Measurements from ENCODE around the gene OR51G1. TPM values are rescaled to one million over a fixed set of nuclear protein-coding genes. Genes with fewer than 3 reads are reported as not detected.
"Not testable (repeated sequence)": the region's sequence is repeated elsewhere in the genome, so short reads cannot be mapped to it uniquely, and the experiment has no call there.

The OR51G1 gene
- not detected for polyA plus RNA-seq (ENCODE audit: insufficient read length in 3 of 3)
- long read RNA-seq, donor 1 = 0 reads
- long read RNA-seq, donor 2 = 0 reads
- long read RNA-seq, donor 3 = 0 reads
- long read RNA-seq, donor 4 = 0 reads
- long read RNA-seq, donor 5 = 0 reads
- long read RNA-seq, donor 6 = 0 reads
- long read RNA-seq, donor 7 = 0 reads
- long read RNA-seq, donor 8 = 0 reads
- long read RNA-seq, donor 9 = 0 reads
- long read RNA-seq, donor 10 = 0 reads
- long read RNA-seq, donor 11 = 0 reads
- long read RNA-seq, donor 12 = 0 reads
- long read RNA-seq, donor 13 = 0 reads
- long read RNA-seq, donor 14 = 0 reads
- long read RNA-seq, donor 15 = 0 reads
- long read RNA-seq, donor 16 = 0 reads

DNA sequence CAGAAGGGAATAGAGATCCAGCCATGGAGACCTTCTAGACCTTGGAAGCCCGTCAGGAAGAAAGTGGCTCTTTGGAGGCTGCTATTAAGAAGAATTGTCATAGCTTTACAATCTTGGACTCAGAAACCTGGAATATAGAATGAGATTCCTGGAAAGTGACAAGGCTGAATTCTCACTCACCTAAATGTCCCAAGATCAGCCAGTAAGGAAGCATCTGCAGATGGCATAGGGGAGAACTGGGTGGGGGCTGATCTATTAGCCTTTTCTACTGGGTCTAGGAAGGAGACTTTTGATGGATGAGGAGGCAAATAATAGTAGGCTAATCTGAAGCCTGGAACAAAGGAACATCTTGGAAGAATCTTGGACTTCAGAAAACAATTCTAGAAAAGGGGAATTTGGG, at the start of gene OR51G1:
OR51G1 (minus strand) TSS at position 101 of the 400 bp plus-strand sequence; CDS start at position 101, 0 bp downstream.
- no peak for DNase-seq

DNA sequence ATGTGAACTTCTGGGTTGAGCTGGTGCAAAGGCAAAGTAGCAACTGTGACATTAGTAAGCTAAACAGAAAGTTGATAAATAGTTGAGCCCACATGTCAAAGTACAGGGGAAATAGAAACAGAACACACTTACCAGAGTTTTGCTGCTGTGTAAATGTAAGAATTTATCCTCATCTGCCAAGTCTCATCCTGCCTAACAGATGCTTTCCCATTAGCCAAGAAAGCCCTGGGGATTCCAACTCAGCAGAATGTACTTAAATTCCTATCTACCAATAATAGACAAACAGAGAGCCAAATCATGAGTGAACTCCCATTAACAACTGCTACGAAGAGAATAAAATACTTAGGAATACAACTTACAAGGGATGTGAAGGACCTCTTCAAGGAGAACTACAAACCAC, 38.7 kb upstream of the OR51G1 start:
- no peak for DNase-seq

DNA sequence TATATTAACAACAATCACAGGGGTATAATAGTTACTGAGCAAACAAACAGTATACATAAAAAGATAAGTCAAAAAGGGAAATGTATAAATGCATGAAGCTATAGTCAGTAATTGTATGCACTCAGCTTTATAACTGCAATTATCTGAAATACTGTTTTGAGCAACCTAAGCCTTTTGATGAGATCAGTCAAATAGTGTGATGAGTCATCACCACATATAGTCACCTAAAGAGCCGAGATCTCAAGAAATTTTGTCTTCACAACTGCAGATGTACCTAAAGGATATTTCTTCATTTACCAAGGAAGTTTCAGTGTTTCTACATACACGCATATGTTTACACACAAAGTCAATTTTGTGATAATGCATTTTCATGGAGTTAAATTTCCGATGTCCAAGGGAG, 36.7 kb upstream of the OR51G1 start:
- no peak for DNase-seq

- no peak for DNase-seq
Observed at GRCh38 chr11:4957396-4957795, 33.3 kb upstream of the OR51G1 start.

DNA sequence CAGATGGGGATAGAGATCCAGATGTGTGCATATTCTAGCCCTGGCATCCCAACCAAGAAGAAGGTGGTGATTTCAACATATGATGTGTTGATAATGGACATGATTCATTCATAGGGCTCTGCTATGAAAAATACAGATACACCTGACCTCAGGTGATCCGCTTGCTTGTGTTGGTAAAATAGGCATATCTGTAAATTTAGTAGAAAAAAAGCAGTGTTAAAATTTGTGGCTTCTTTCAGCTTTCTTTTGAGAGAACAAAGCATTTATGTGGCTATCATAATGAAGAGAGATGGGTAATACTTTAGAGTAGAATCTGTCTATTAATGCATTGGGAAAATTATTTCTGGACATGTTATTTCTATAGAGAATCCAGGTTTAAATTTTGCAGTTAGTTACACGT, 31.5 kb upstream of the OR51G1 start, which contains the start of gene OR51A2:
OR51A2 (minus strand) TSS at position 101 of the 400 bp plus-strand sequence; CDS start at position 101, 0 bp downstream.
- DNase-seq = not testable (repeated sequence)

GRCh38 chr11:4947505-4947904, 23.4 kb upstream of the OR51G1 start, which contains the start of gene OR51A4:
TSS of gene OR51A4 (minus strand) at chr11:4947605. CDS start at chr11:4947100, 505 bp downstream.
- no peak for DNase-seq

GRCh38 chr11:4936745-4937144, 12.6 kb upstream of the OR51G1 start:
- no peak for DNase-seq

DNA sequence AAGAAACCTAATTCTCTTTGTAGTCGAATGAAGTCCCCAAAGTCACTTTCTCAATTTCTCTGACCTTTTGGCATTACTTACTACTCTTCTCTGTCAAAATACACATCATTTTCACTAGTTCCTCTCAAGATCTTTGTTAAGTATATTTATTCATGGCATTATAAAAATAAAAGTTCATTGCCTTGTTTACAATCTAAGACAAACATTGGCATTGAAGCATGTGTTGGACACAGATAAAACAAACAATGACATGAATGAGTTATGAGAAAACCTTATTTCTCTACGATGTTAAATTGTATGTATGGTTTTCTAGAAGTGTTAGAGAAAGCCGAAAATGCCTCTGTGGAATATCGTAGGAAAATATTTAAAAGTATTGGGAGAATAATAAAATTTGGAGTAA, 8.6 kb upstream of the OR51G1 start:
- DNase-seq = no peak

DNA sequence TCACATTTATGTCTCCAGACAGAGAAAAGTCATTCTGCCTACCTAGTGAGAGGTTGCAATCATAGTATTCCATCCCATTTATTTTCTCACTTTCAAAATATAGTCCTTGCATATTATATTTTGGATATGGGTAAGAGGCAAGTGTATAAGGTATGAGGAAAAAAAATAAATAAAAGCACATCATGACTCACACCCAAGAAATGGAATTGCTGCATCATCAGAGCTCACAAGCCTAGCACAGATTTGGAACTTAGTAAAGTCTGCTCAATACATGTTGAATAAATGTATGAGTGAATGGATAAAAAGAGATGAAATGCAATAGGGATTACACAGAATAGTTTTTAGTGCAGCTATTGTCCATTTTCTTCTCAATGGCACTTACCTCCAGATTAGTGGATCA, 2.5 kb upstream of the OR51G1 start:
- DNase-seq = no peak

- no peak for DNase-seq
Observed at GRCh38 chr11:4922304-4922703, 1.8 kb downstream of the OR51G1 start.

DNA sequence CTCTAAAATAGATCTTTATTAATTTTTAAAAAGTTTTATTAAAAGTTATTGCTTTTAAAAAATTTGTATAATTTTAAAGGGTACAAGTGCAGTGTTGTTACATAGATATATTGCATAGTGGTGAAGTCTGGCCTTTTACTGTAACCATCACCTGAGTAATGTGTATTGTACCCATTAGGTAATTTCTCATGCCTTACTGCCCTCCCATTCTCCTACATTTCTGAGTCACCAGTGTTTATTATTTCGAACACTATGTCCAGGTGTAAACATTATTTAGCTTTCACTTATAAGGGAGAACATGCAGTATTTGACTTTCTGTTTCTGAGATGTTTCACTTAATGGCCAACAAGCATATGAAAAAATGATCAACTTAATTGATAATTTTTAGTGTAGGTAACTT, 2.3 kb downstream of the OR51G1 start:
- DNase-seq = no peak

DNA sequence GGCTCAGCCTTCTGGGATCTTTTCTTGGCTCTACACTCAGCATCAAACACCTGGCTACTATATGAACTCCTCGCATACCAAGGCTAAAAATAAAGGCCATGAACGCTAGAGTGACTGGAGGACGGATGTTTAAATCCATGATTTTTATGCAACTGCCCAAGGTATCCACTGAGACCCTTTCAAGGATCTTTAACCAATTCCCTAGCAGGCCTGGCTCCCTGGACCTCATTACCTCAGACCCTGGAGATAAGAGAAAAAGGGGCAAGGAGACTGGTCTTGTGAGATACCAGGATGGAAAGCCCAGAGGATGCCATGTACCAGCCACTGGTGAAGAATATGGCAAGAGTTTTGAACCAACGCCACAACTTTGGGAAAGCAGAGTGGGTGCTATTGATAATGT, 4.9 kb downstream of the OR51G1 start, which contains the start of gene OR51G2:
OR51G2 (minus strand) TSS at position 101 of the 400 bp plus-strand sequence. CDS start 3,687 bp downstream, outside the sequence.
- no peak for DNase-seq

DNA sequence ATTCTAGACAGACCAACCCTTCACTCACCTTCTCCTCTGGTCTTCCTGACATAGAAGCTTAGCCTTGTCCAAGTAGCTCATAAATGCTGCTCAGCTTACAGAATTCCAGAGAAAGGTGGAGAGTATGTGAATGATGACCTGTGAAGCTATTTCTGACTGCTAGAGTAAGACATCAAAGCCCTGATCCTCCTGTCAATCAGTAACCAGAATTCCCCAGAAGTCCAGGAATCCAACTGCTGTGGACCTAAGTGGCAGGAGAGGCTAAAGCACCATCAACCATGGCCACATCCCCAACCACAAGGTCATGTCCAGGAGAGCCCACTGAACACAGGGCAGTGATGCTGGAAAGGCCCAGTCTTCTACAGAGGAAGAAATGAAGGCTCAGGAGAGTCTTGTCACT, 7.6 kb downstream of the OR51G1 start:
- DNase-seq = peak; percentile 8

DNA sequence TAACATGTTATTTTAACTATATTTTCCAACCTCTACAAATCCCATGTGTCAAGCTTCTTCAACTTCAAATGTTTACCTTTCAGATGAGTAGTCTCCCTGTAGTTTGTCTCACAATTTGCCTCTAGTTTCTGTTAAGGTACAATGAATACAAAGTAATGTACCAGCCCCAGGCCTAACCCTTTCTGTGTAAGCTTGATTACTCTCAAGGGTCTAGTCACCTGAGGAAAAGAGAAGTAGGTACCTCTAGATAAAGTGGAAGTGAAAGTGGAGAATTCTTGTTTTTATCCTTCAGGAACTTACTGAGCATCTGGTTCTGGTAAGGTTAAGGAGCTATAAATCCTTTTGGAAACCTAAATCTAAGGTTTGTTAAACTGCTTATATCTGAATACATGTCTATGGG, 20.7 kb downstream of the OR51G1 start, which contains the start of gene OR51A7:
OR51A7 (plus strand) TSS at position 300 of the 400 bp plus-strand sequence. CDS start 3,587 bp downstream, outside the sequence.
- DNase-seq = no peak

DNA sequence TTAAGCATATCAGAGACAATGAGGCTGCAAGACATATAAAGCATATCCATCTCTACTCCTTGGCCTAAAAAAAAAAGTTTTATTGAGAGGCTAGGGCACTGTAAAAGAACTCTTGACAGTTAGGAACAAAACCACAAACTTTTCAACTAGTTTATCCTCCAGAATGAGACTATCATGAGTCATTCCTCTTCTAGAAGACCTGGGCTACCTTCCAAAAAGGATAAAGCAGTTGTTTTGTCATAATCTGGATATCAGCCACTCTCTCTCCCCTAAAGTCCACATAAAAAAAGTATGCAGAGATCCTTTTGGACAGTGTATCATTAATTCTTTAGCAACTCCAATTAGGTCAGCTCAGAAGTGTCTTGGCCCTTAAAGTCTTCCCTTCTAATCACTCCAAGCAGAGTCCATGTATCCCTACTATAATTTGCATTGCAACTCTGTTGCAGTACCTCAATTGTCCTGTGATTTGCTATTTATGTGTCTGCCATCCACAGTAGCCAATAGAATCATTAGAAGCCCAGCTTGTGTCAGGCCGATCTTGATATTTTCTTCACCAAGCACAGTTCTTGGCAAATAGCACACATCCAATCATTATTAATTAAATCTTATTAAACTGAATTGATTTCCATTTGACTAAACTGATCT, 32.0 kb downstream of the OR51G1 start:
- no peak for DNase-seq

- no peak for DNase-seq
Observed at GRCh38 chr11:4890279-4890678, 33.9 kb downstream of the OR51G1 start.

DNA sequence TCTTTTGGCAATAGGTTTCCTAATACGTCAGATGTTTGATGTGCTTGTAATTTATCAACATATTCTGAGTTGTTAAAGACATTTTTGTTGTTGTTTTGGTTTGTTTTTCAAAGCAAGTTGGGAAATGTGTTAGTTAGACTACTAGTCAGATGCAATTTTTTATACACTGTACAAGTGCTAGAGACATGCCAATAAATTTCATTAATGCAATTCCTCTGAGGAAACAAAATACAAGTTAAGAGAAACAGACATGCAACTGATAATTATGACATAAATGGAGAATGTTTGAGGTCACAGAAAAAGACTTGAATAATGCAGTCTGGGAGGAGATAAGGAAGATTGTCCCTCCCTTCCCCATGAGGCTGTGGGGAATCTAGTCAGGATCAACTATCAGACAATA, 36.5 kb downstream of the OR51G1 start:
- no peak for DNase-seq

DNA sequence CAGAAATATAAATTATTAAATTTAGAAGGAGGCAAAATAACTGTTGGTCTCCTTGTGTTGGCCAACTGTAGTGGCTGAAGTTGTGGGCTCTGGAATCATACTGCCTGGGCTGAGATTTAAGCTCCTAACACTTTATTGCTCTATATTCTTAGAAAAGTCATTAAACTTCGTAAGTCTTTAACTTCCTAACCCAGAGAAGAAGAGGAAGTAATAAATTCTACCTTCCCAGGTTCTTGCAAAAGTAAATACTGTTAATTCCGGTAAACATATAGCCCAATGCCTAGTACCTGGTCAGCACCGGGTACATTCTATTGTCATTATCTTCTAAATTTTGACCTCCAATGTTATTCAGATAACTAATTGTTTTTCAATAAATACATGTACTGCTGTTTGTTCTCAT, 38.0 kb downstream of the OR51G1 start:
- no peak for DNase-seq

DNA sequence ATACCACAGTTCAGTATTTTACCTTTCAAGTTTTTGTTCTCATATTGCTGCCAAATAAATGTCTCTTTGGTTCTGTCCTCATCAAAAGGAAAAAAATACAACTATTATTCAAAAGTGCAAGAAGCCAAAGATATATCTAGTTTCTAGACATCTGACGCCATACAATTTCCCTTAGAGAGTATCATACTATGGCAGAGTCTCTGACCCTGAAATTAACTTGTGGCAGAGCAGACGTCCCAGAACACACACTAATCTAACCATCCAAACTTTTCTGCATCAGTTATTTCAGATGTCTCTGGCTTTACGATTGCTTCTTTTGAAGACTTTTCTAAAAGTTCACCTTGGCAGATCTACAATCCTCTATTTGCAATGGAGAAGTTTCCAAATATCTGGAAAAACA, 39.8 kb downstream of the OR51G1 start:
- no peak for DNase-seq

DNA sequence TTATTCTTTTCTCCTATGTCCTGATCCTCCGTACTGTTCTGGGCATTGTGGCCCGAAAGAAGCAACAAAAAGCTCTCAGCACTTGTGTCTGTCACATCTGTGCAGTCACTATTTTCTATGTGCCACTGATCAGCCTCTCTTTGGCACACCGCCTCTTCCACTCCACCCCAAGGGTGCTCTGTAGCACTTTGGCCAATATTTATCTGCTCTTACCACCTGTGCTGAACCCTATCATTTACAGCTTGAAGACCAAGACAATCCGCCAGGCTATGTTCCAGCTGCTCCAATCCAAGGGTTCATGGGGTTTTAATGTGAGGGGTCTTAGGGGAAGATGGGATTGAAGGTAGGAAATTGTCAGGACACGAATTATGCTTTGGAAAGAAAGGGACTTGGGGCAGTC, 41.6 kb downstream of the OR51G1 start:
- DNase-seq = no peak

- DNase-seq = peak; percentile 17
Observed at GRCh38 chr11:4881860-4882500, 42.2 kb downstream of the OR51G1 start, which contains the start of gene OR51T1. TSS of gene OR51T1 (plus strand) at chr11:4881900. CDS start at chr11:4881900, 0 bp downstream.

- DNase-seq = no peak
Observed at GRCh38 chr11:4881188-4881587, 43.0 kb downstream of the OR51G1 start.
